Epithelial cell of umbilical artery (primary cell): ENCODE results near the gene ESPNL. TPM values are rescaled to one million over a fixed set of nuclear protein-coding genes. Genes with fewer than 3 reads are reported as not detected.

ENCODE experiments used
- total RNA-seq: library from RNA; depleted of rRNA; stranded (reverse); fragments of >200 nt; gene quantifications from 2 replicates; pipeline ENCODE4 v1.2.3, GENCODE V29; 2014

Gene ESPNL
- total RNA-seq: not detected in 2 replicates

DNA sequence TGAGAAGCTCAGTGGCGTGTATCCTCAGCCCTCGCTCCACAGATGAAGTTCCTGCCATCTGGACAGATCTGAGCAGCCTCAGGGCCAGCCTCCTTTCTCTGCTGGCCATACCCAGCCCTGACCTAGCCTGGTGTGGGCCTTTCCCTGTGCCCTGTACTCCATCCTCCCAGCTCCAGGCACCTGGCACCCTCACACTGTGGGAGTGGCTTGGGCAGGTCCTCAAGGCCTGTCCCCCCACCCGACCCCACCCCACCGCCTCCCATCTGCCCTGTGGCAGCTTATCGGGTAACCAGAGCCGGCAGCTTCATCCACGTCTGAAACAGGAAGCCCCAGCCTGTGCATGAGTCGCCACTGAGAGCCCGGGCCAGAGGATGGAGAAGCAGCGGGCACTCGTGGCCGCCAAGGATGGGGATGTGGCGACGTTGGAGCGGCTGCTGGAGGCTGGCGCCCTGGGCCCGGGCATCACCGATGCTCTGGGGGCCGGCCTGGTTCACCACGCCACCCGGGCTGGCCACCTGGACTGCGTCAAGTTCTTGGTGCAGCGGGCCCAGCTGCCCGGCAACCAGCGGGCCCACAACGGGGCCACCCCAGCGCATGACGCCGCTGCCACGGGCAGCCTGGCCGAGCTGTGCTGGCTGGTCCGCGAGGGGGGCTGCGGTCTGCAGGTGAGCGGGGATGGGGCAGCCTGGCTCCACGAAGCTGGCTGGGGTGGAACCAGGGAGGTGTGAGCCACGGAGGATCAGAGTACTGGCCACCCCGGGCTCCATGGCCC lies at the start of gene ESPNL:
Gene ESPNL (plus strand): TSS at position 292 of the 772 bp plus-strand sequence. CDS start 80 bp downstream, at position 372.

DNA sequence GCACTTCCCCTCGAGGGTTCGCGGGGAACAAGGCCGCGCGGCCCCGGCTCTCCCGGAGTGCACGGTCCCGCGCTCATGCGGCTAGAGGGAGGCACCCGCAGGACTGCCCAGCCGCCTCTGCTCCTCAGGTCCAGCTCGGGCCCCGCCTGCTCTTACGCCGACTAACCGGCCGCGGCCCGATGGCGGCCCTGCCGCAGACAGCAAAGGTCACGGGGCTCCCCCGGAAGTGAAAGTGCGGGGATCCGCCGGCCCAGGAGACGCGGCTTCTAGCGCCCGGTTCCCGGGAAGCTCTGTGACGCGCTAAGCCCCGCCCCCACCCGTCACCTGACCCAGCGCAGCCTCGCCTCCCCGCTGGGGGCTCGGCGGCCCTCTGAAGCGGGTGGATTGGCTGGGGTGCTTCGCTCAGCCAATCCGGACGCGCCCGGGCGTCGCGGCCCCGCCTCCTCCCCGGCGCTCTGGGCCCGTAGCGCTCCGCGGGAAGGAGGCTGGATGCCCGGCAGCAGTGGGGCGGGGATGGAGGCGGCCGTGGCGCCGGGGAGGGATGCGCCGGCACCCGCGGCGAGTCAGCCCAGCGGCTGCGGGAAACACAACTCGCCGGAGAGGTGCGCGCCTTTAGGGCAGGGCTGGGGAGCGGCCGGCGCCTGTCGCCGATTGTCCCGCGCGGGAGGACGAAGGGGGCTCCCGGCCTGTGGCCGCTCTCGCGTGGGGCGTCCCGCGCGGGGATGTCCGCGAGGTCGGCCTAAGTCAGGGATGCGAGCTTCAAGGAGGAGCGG lies 39.4 kb upstream of the ESPNL start, which contains the start of gene SCLY:
Gene SCLY (plus strand): TSS at position 460 of the 773 bp plus-strand sequence. CDS start 54 bp downstream, at position 514.

GRCh38 chr2:238138331-238139195 lies 38.4 kb downstream of the ESPNL start, which contains the start of gene KLHL30:
Gene KLHL30, plus strand, starts transcription at chr2:238138668. Its CDS starts 2,087 bp downstream, at chr2:238140755.

DNA sequence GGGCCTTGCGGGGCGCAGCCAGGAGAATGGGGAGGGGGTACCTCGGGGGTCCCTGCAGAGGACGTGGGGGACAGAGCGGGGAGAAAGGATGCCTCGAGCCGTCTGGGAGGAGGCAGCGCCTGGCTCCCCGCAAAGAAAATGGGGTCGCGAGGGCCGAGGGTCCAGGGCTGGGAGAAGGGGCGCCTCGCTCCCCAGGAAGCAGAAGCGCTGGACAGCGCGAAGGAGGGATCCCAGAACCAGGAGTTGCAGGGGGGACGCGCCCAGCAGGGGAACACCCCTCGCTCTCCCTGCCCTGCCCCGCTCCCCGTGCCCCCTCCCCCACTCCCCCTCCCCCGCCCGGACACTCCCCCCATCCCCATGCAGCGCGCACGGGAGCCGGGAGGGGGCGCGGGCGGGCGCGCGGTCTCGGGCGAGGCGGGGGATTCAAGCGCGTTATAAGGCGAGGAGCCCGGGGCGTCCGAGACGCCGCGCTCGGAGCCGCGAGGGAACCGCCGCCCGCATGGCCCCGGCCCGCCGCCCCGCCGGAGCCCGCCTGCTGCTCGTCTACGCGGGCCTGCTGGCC lies 58.5 kb downstream of the ESPNL start, which contains the start of gene ERFE:
Gene ERFE (plus strand): TSS at position 462 of the 562 bp plus-strand sequence. CDS start 38 bp downstream, at position 500.

Other genes with a start within 250 kb of the ESPNL start
- not detected in 2 replicates for gene RAMP1, start 240.7 kb upstream of the ESPNL start, total RNA-seq
- gene UBE2F, start 133.3 kb upstream of the ESPNL start, total RNA-seq: 67.2 and 94.2 TPM in 2 replicates
- gene SCLY, start 39.3 kb upstream of the ESPNL start, total RNA-seq: 22.1 and 36.3 TPM in 2 replicates
- gene KLHL30, start 38.3 kb downstream of the ESPNL start, total RNA-seq: not detected in 2 replicates
- 0.30 and 0.32 TPM in 2 replicates for gene ERFE, start 58.6 kb downstream of the ESPNL start, total RNA-seq
- gene ILKAP, start 103.4 kb downstream of the ESPNL start, total RNA-seq: 17.5 and 22.5 TPM in 2 replicates
- gene HES6, start 139.7 kb downstream of the ESPNL start, total RNA-seq: 5.9 and 8.8 TPM in 2 replicates
- gene PER2, start 188.3 kb downstream of the ESPNL start, total RNA-seq: 0.61 and 0.65 TPM in 2 replicates
- 6.8 and 8.8 TPM in 2 replicates for gene TRAF3IP1, start 220.2 kb downstream of the ESPNL start, total RNA-seq